HEK293T (cell line): Measurements from ENCODE around the gene FAM199X.
A peak's percentile ranks its signal among the peaks of the same experiment; 100 is the strongest.

ENCODE experiments used
- CTCF ChIA-PET: fragments of 350-600 bp; formaldehyde crosslinking; extraction: SDS; loops from one replicate; lab custom pipeline; 2021; ENCODE audit warnings: antibody characterized with exemption, inconsistent platforms; lab: Yijun Ruan, JAX
- POLR2A ChIA-PET: fragments of 350-600 bp; formaldehyde crosslinking; extraction: SDS; loops from one replicate; lab custom pipeline; 2020; ENCODE audit warnings: antibody characterized with exemption, inconsistent platforms; lab: Yijun Ruan, JAX
- DNase-seq: peaks from one replicate; pipeline ENCODE4 v3.0.0; 2012; ENCODE audit warnings: mixed read lengths; ENCODE audit errors: extremely low spot score
- ARNT ChIP-seq: fragments of 450-650 bp; IDR thresholded peaks from 2 replicates; pipeline ENCODE4 v1.6.1; 2017; ENCODE audit warnings: mild to moderate bottlenecking
- BHLHE40 ChIP-seq: fragments of 450-650 bp; IDR thresholded peaks from 2 replicates; pipeline ENCODE4 v1.6.1; 2016; ENCODE audit warnings: mild to moderate bottlenecking, moderate library complexity, borderline replicate concordance
- CTBP1 ChIP-seq: fragments of 450-650 bp; IDR thresholded peaks from 2 replicates; pipeline ENCODE4 v1.6.1; 2016; ENCODE audit warnings: borderline replicate concordance
- ELF4 ChIP-seq: fragments of 450-650 bp; IDR thresholded peaks from 2 replicates; pipeline ENCODE4 v1.6.1; 2017; ENCODE audit warnings: antibody characterized with exemption
- FOXA1 ChIP-seq: fragments of 450-650 bp; IDR thresholded peaks from 2 replicates; pipeline ENCODE4 v1.6.1; 2016; ENCODE audit warnings: mild to moderate bottlenecking
- FOXK2 ChIP-seq: fragments of 450-650 bp; IDR thresholded peaks from 2 replicates; pipeline ENCODE4 v1.6.1; 2016; ENCODE audit warnings: mild to moderate bottlenecking
- FOXM1 ChIP-seq: fragments of 450-650 bp; IDR thresholded peaks from 2 replicates; pipeline ENCODE4 v1.6.1; 2017; ENCODE audit warnings: mild to moderate bottlenecking, borderline replicate concordance
- HDGF ChIP-seq: fragments of 450-650 bp; IDR thresholded peaks from 2 replicates; pipeline ENCODE4 v1.6.1; 2017; ENCODE audit warnings: antibody characterized with exemption, borderline replicate concordance
- L3MBTL2 ChIP-seq: fragments of 450-650 bp; conservative IDR thresholded peaks from 2 replicates; pipeline ENCODE4 v1.6.1; 2016; ENCODE audit warnings: mild to moderate bottlenecking
- LEF1 ChIP-seq: fragments of 450-650 bp; IDR thresholded peaks from 2 replicates; pipeline ENCODE4 v1.6.1; 2017; ENCODE audit warnings: mild to moderate bottlenecking, borderline replicate concordance
- NFRKB ChIP-seq: fragments of 450-650 bp; IDR thresholded peaks from 2 replicates; pipeline ENCODE4 v1.6.1; 2016; ENCODE audit warnings: mild to moderate bottlenecking, moderate library complexity
- PKNOX1 ChIP-seq: fragments of 450-650 bp; IDR thresholded peaks from 2 replicates; pipeline ENCODE4 v1.6.1; 2016
- SP1 ChIP-seq: fragments of 450-650 bp; IDR thresholded peaks from 2 replicates; pipeline ENCODE4 v1.6.1; 2017
- SUZ12 ChIP-seq: fragments of 450-650 bp; IDR thresholded peaks from 2 replicates; pipeline ENCODE4 v1.6.1; 2016; ENCODE audit warnings: mild to moderate bottlenecking
- TARDBP ChIP-seq: fragments of 450-650 bp; IDR thresholded peaks from 2 replicates; pipeline ENCODE4 v1.6.1; 2016
- ZNF384 ChIP-seq: fragments of 450-650 bp; IDR thresholded peaks from 2 replicates; pipeline ENCODE4 v1.6.1; 2016

The FAM199X gene

GRCh38 chrX:104130808-104131207 lies 35.4 kb upstream of the FAM199X start:
- TF ChIP-seq SP1 (no peak), SUZ12 (no peak), FOXM1 (no peak), ZNF384 (no peak), FOXK2 (no peak), FOXA1 (no peak)
- POLR2A ChIA-PET = no interaction called here
- no peak for DNase-seq
- CTCF ChIA-PET = no interaction called here

- DNase-seq = no peak
- ChIA-PET CTCF (no interaction called here), POLR2A (no interaction called here)
- no peak for TF ChIP-seq HDGF
- no peak for TF ChIP-seq ARNT
- TF ChIP-seq LEF1 = no peak
- no peak for TF ChIP-seq SUZ12
- no peak for TF ChIP-seq TARDBP
- no peak for TF ChIP-seq FOXA1
- no peak for TF ChIP-seq SP1
- no peak for TF ChIP-seq NFRKB
- TF ChIP-seq ELF4 = no peak
- TF ChIP-seq BHLHE40 = no peak
- no peak for TF ChIP-seq ZNF384
- no peak for TF ChIP-seq CTBP1
- TF ChIP-seq PKNOX1 = no peak
- TF ChIP-seq FOXK2 = no peak
- TF ChIP-seq FOXM1 = no peak
- TF ChIP-seq L3MBTL2 = no peak
Measured at GRCh38 chrX:104134583-104135261, 31.5 kb upstream of the FAM199X start.

GRCh38 chrX:104135677-104136076 lies 30.6 kb upstream of the FAM199X start:
- TF ChIP-seq FOXA1 = no peak
- no peak for TF ChIP-seq ARNT
- ChIA-PET CTCF (interaction anchor here (0.6 to 1.4 kb wide), 5 partner anchors 8 to 291 kb away, joined by 3 to 18 read pairs (median 7); no protein-coding TSS in a partner anchor), POLR2A (interaction anchor here (1.1 kb wide), 1 partner anchor 23 kb away, joined by 6 read pairs; no protein-coding TSS in a partner anchor)
- no peak for DNase-seq

- no peak for TF ChIP-seq BHLHE40
- no peak for TF ChIP-seq ZNF384
- no peak for TF ChIP-seq PKNOX1
- no peak for TF ChIP-seq FOXK2
- TF ChIP-seq ARNT = no peak
- no peak for TF ChIP-seq SP1
- TF ChIP-seq LEF1 = no peak
- no peak for TF ChIP-seq FOXA1
- no peak for TF ChIP-seq FOXM1
- TF ChIP-seq ELF4 = no peak
- TF ChIP-seq SUZ12 = no peak
- no peak for TF ChIP-seq NFRKB
- no peak for TF ChIP-seq L3MBTL2
- TF ChIP-seq CTBP1 = no peak
- TF ChIP-seq TARDBP = no peak
- no peak for TF ChIP-seq HDGF
- ChIA-PET CTCF (interaction anchor here (0.6 to 1.4 kb wide), 6 partner anchors 9 to 291 kb away, joined by 3 to 18 read pairs (median 5); no protein-coding TSS in a partner anchor), POLR2A (interaction anchor here (1.1 kb wide), 1 partner anchor 23 kb away, joined by 6 read pairs; no protein-coding TSS in a partner anchor)
- peak; percentile 91 for DNase-seq
Measured at GRCh38 chrX:104136241-104137019, 29.8 kb upstream of the FAM199X start.

- no peak for TF ChIP-seq HDGF
- TF ChIP-seq TARDBP = no peak
- TF ChIP-seq FOXK2 = no peak
- no peak for TF ChIP-seq ARNT
- no peak for TF ChIP-seq SP1
- no peak for TF ChIP-seq NFRKB
- TF ChIP-seq L3MBTL2 = no peak
- no peak for TF ChIP-seq ZNF384
- TF ChIP-seq FOXM1 = no peak
- no peak for TF ChIP-seq PKNOX1
- POLR2A ChIA-PET = no interaction called here
- DNase-seq = no peak
- CTCF ChIA-PET = interaction anchor here (1.1 to 2.0 kb wide), 2 partner anchors 13 to 25 kb away, joined by 4 to 6 read pairs; partner anchors contain the start of gene ZCCHC18
Measured at GRCh38 chrX:104137496-104137895, 28.8 kb upstream of the FAM199X start.
